ENCODE measurements around the gene DOCK8. TPM values are rescaled to one million over a fixed set of nuclear protein-coding genes. Genes with fewer than 3 reads are reported as not detected.

The DOCK8 gene
- total RNA-seq, 2 donors from 2014 or later, result 101 to 134 TPM

DNA sequence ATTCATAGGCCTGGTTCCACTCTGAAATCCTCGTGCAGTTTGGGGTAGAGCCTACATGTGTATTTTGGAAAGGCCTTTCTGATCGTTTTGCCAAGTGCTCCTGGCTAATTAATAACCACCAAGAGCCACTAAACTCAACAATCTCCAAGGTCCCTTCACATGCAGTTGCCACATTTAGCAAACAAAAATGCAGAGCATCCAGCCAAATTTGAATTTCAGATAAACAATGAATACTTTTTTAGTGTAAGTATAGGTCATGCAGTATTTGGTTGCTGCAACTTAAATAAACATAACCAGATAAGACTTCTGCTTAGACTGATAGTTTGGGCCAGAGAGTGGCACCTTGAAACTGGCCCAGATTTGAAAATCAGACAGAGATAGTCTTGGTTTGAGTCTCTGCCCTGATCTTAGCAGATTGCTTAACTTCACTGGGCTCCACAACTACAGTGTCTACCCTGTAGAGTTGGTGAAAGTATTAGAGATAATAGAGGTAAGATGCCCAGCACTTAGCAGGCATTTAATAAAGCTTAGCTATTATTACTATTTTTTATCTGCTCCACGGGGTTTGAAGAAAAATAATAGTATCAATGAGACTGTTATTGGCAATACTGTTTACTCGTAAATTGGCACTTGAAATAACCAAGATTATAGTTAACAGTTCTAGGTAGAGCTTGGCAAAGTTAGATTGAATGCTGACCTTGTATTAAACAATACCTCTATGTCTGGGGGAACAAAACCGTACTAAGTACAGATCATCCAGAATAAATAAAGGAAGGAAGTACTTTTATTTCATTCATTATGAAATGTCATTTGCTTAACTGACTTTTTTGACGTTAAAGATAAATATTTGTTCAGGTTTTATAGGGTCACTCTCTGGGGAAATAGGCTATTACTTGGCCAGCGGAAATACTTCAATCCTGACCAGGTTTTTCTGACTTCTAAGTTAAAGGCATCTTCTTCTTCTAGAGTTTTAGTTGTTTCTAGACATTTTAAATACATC, 274.8 kb downstream of the DOCK8 start:
- H3K36me3 Mint-ChIP-seq, result no peaks in the 10 kb centered on the region
- no peak for DNase-seq (ENCODE audit: low spot score in 2 of 2)
- no peaks in the 10 kb centered on the region for H3K9me3 Mint-ChIP-seq

DNA sequence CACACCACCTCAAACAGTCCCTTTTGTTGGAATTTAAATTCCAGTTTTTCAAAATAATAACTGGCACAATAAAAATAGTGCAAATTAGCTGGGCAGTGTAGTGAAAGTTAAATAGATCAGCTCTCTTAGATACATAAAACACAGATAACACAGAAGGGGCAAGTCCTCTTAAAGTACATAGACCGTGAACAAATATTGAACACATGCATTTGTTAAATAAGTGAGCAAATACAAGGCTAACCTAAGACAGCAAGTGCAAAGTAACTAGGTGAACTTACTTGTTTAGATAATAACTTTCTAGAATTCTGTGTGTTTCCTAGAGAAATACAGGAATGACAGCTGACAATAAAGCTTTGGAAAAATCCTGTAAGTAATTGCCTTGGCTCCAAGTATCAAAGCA, 280.1 kb downstream of the DOCK8 start:
- Mint-ChIP-seq H3K27ac (no peak overlapping the region), H3K9me3 (no peaks in the 10 kb centered on the region), H3K36me3 (no peaks in the 10 kb centered on the region)
- DNase-seq (ENCODE audit: low spot score in 2 of 2) (no peak), ATAC-seq (no peak)

More for the DNA sequence above, 274.8 kb downstream of the DOCK8 start:
- no peak for ATAC-seq
- no peak overlapping the region for H3K27ac Mint-ChIP-seq

DNA sequence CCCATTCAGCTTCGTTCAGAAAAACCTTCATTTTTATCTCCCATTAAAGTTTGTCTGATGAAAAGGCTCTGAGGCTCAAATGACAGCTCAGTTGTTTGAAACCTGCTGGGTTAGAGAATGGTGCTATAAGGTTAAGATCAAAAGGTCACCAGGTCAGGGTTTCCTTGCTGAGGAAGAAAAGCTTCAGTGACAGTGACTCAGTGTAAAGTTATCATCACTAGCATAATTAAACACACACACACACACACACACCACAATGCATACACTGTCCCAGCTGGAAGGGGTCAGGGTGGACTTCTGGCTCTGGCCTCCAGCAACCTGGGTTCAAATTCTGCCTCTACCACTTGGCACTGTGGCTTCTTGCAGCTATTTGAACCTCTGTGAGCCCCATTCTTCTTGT, 281.1 kb downstream of the DOCK8 start:
- Mint-ChIP-seq H3K9me3 (no peaks in the 10 kb centered on the region), H3K36me3 (no peaks in the 10 kb centered on the region), H3K27ac (no peak overlapping the region)
- DNase-seq (ENCODE audit: low spot score in 2 of 2), result no peak
- no peak for ATAC-seq

DNA sequence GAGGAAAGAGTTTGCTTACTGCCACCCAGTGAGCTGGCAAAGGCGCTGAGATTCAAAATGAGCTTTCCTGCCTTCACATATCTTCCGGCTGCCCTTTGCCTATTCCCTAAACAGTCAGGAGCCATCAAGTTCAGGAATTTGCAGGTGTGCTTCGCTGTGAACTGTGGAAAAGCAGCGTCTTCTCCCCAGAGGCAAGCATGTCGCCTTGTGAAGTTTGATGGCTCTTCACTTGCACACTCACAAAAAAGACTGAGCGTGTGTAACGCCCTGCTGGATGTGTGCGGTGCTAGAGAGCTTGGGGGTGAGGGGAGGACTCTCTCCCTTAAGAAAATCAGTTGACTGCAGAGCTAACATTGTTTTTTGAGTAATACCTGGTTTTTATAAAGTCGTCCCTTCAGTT, 288.7 kb downstream of the DOCK8 start:
- Mint-ChIP-seq H3K9me3 (no peaks in the 10 kb centered on the region), H3K27ac (peak overlapping the region; percentile 51 to 84), H3K36me3 (no peaks in the 10 kb centered on the region)
- ATAC-seq (no peak), DNase-seq (ENCODE audit: low spot score in 2 of 2) (no peak)

DNA sequence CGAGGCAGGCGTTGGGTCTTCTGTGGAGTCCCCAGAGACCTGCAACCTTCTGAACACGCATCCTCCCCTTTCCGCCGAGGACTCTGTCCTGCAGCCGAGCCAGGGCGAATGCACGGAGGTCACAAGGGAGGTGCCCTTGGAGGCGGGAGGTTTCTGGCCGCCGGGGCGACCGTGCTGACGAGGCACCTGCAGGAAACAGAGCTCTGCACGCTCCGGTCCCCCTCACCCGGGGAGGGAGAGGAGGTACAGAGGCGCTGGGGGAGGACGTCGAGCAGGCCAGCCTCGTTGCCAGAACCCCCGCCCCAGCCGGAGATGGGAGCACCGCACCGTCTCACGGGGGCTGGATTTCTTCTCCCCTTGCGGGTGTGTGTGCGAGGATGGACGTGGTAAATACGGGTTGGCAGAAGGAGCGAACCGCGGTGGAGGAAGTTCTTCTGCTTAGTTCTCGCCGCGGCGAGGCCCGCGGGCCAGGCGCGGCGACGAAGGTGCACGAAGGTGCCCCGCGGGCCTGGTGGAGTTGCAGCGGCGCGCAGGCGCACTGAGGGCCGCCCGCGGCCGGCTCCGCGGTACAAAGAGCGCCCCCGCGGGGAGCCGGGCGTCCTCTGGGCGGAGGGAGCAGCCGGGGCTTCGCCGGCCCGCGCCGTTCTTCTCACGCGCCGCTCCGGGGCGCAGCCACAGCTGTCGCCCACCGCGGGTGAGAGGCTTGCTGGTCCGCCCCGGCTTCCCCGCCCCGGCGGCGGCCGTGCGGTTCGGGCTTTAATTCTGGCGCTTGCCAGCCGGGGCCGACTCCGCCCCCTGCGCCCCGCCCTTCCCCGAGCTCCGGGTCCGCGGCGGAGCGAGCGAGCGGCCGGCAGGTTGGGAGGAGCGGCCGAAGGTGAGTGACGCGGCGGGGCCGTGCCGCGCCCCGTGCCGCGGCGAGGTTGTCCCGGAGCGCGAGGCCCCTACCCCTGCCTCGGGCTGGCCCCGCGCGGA, 289.5 kb downstream of the DOCK8 start, which contains the start of gene KANK1:
TSS of gene KANK1 (plus strand) at position 815 of the 972 bp plus-strand sequence.
- Mint-ChIP-seq H3K36me3 (no peaks in the 10 kb centered on the region), H3K9me3 (no peaks in the 10 kb centered on the region), H3K27ac (peak within 1 kb of the TSS; percentile 51 to 84)
- DNase-seq (ENCODE audit: low spot score in 2 of 2) (peak; percentile 75 to 82), ATAC-seq (peak; percentile 86 to 88)

DNA sequence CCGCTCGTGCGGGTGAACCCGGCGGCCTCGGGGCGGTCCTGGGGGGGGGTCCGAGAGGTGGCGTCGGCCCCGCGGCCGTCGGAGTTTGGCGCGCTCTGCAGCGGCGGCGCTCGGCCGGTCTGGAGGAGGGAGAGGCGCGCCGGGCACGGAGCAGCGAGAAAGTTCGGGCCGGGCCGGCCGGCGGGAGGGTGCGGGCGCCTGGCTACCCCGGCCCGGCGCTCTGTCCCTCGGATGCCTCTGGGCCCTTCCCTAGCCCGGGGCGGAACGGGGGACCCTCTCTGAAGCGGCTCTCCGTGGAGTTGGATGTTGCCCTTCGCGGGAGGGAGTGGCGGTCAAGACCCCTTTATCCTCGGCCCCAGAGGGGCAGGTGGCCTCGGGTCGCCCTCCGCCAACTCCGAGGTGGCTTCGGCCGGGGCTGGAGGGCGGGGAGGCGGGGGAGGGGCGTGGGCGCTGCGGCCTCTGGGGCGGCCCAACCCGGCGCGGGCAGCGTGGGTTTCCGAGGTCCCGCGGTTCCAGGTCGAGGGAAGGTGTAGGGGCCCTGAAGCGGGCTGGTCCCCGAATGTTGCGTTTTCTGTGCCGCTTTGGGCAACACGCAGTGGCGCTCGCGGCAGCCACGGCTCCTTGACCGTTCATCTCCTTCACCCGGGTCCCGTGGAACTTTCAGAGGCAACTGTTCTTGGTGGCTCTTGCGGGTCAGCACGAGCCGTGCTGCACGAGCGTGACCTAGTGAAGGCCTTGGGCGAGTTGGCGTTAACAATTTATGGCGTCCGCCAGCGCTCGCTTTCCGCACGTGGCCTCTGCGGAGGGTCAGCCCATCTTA, 290.5 kb downstream of the DOCK8 start:
- H3K9me3 Mint-ChIP-seq, result no peaks in the 10 kb centered on the region
- H3K36me3 Mint-ChIP-seq, result no peaks in the 10 kb centered on the region
- DNase-seq (ENCODE audit: low spot score in 2 of 2), result no peak
- no peak overlapping the region for H3K27ac Mint-ChIP-seq
- ATAC-seq, result peak; percentile 17 to 27

DNA sequence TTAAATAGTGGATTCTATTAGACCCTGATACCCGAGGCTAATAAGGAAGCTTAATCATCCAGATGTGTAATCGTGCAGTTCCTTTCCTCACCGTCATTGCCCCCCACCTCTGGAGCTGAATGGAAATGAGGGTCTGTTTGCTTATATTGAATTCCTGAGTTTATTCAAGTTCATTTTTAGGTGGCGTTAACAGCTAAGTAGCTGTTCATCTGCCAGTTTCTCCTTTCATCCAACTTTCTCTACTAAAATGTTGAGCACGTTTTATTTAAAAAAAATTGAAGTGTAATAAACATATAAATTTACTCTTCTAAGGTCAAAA, 291.0 kb downstream of the DOCK8 start:
- Mint-ChIP-seq H3K27ac (no peak overlapping the region), H3K36me3 (no peaks in the 10 kb centered on the region), H3K9me3 (no peaks in the 10 kb centered on the region)
- no peak for DNase-seq (ENCODE audit: low spot score in 2 of 2)
- no peak for ATAC-seq

DNA sequence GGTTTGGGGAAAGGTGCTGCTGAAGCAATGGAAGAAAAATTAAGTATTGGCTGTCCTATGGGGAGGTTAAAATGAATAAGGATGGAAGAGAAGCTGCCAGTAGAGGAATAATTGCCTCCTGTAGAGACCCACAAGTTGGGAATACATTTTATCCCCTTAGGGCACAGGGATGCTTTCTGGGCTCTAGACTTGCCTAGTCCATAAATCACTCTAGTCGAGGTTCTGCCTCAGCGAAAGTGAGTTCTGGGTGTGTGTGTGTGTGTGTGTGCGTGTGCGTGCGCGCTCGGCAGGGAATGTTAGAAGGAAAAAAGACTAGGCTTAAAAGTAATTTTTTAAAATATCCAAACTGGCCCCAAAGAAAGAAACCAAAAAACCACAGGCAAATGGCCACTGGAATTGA, 291.6 kb downstream of the DOCK8 start:
- Mint-ChIP-seq H3K27ac (no peak overlapping the region), H3K36me3 (no peaks in the 10 kb centered on the region), H3K9me3 (no peaks in the 10 kb centered on the region)
- ATAC-seq (no peak), DNase-seq (ENCODE audit: low spot score in 2 of 2) (no peak)

DNA sequence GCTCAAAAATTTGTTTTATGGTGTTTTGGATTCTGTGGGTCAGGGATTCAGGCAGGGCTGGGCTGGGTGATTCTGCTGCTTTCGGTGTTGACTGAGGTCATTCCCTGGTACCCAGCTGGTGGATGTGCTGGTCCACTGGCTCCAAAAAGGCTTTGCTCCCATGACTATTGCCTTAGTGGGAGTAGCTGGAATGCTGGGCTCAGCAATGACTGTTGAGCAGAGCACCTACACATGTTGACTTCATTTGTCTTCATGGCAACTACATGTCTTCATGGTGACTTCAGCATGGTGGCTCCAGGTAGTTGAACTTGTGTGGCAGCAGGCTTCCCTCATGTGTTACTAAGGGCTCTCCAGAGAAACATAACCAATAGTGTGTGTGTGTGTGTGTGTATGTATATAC, 297.2 kb downstream of the DOCK8 start:
- ATAC-seq (no peak), DNase-seq (ENCODE audit: low spot score in 2 of 2) (no peak)
- Mint-ChIP-seq H3K36me3 (peaks cover 0 to 16% of the 10 kb centered on the region in 2 donors), H3K27ac (no peak overlapping the region), H3K9me3 (peaks cover 4 to 7% of the 10 kb centered on the region in 2 donors)

DNA sequence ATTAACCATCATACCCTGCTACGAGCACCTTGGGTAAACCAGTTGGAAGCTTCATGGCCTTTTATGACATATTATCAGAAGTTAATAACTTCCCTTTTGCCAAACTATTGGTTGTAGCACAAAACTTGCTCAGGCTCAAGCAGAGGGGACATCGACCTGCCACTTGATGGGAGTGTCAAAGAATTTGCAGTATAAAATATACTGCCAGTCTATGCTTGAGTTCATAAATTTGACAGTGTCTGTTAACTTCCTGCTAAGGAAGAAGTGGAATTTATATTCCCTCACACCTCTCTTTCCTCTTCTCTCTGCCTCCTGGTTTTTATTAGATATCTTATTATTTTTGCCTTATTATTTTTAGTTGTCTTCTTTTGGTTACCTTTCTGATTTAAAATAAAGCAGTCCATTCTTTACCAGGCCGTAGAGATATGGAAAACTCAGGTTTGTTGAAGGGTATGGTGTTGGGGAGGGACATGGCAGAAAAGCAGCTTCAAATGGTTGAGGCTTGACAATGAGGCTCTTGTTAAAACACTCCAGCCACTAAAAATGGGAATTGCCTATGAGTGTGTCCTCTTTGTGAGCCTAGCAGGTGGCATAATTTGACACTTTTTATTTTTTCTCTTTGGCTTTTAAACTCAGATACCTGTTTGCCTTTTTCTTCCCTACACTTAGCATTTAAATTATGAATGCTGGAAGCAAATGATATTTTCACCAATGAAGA, 298.0 kb downstream of the DOCK8 start:
- H3K36me3 Mint-ChIP-seq, result peaks cover 0 to 16% of the 10 kb centered on the region in 2 donors
- peaks cover 4 to 7% of the 10 kb centered on the region in 2 donors for H3K9me3 Mint-ChIP-seq
- no peak for ATAC-seq
- no peak for DNase-seq (ENCODE audit: low spot score in 2 of 2)
- H3K27ac Mint-ChIP-seq, result no peak overlapping the region

Other genes starting within 250 kb of the DOCK8 start
- gene WASHC1, start 185.4 kb upstream of the DOCK8 start, total RNA-seq, result 10 to 100 TPM; 10.7 to 14.1 TPM
- gene FOXD4, start 96.4 kb upstream of the DOCK8 start, total RNA-seq, result not detected
- gene ZNG1A, start 35.8 kb upstream of the DOCK8 start, total RNA-seq, result 10 to 100 TPM; 41.5 to 53.5 TPM